ENCODE results near the gene DEPDC4.
A peak's percentile ranks its signal among the peaks of the same experiment; 100 is the strongest.

GRCh38 chr12:100234591-100235304 is 32.1 kb downstream of the DEPDC4 start:
- peak; percentile 85 for TF ChIP-seq CTCF (IDR thresholded peaks at IDR 0.05)
- TF ChIP-seq CBX8 (IDR thresholded peaks at IDR 0.05), result no peak
- no peak for TF ChIP-seq EHF (CRISPR knock-in tag; IDR thresholded peaks at IDR 0.05)
- TF ChIP-seq HDAC2 (IDR thresholded peaks at IDR 0.05), result no peak
